CD4-positive, alpha-beta T cell (primary cell): ENCODE measurements around the gene PLXDC2. TPM values are rescaled to one million over a fixed set of nuclear protein-coding genes. Genes with fewer than 3 reads are reported as not detected.

Experiments used
- ATAC-seq: fragments of 200-7000 bp; cut with Tn5 transposase; one replicate; pipeline ENCODE4 v1.10.0; 2022; ENCODE audit warnings: mild to moderate bottlenecking; ENCODE audit not compliant: poor library complexity
- CTCF ChIA-PET: fragments of 350-600 bp; sonication (Branson Sonifier 250); formaldehyde crosslinking; loops from one replicate; lab custom pipeline; 2021; ENCODE audit warnings: antibody characterized with exemption, inconsistent platforms; lab: Charles Lee
- POLR2A ChIA-PET: fragments of 350-600 bp; sonication (Branson Sonifier 250); formaldehyde crosslinking; loops from one replicate; lab custom pipeline; 2021; ENCODE audit warnings: antibody characterized with exemption, inconsistent platforms; lab: Charles Lee
- DNase-seq, 14 experiments: peaks; one replicate each; pipeline ENCODE4 v3.0.0-alpha.2; 2013 to 2020; ENCODE audit warnings: mixed read lengths in 2 of 14
- H3K27ac ChIP-seq, 2 donors: one replicate each; pipeline versions ENCODE4 v1.5.1 to v1.7.0; 2013; ENCODE audit warnings: low read length in 2 of 2, low read depth in 1 of 2, mild to moderate bottlenecking in 1 of 2
- H3K27me3 ChIP-seq, 2 experiments: 1 replicate in 1 of 2; 2 replicates in 1 of 2; pipeline versions ENCODE4 v1.6.1 to v1.7.0; 2013; ENCODE audit warnings: low read length in 2 of 2, control low read depth in 1 of 2, mild to moderate bottlenecking in 1 of 2, moderate library complexity in 1 of 2; ENCODE audit not compliant: insufficient read depth in 2 of 2, control insufficient read depth in 1 of 2
- H3K36me3 ChIP-seq: one replicate; pipeline ENCODE4 v1.6.1; 2013; ENCODE audit warnings: low read length, control low read depth; ENCODE audit not compliant: insufficient read depth
- H3K4me1 ChIP-seq: one replicate; pipeline ENCODE4 v1.6.1; 2013; ENCODE audit warnings: low read length, control low read depth; ENCODE audit not compliant: insufficient read depth
- H3K4me3 ChIP-seq: one replicate; pipeline ENCODE4 v1.5.1; 2013; ENCODE audit warnings: mild to moderate bottlenecking, low read length, moderate library complexity
- H3K9me3 ChIP-seq, 2 experiments: 1 replicate in 1 of 2; 2 replicates in 1 of 2; pipeline versions ENCODE4 v1.6.1 to v1.7.0; 2013; ENCODE audit warnings: low read length in 2 of 2, mild to moderate bottlenecking in 2 of 2, control low read depth in 1 of 2, moderate library complexity in 1 of 2; ENCODE audit not compliant: control insufficient read depth in 1 of 2, insufficient read depth in 1 of 2
- H3K27ac Mint-ChIP-seq: one replicate; pipeline ENCODE4 v1.8.0; 2020; ENCODE audit warnings: mixed read lengths
- H3K27me3 Mint-ChIP-seq: one replicate; pipeline ENCODE4 v1.8.0; 2021; ENCODE audit warnings: mixed read lengths
- H3K36me3 Mint-ChIP-seq: one replicate; pipeline ENCODE4 v1.8.0; 2021; ENCODE audit warnings: low read depth, mixed read lengths
- H3K4me1 Mint-ChIP-seq: one replicate; pipeline ENCODE4 v1.8.0; 2021; ENCODE audit warnings: low read depth, mixed read lengths
- H3K4me3 Mint-ChIP-seq: one replicate; pipeline ENCODE4 v1.8.0; 2020; ENCODE audit warnings: mild to moderate bottlenecking, mixed read lengths
- H3K9me3 Mint-ChIP-seq: one replicate; pipeline ENCODE4 v1.8.0; 2020; ENCODE audit warnings: mixed read lengths
- intact Hi-C, 2 experiments: fragments of 100-400 bp; cut with DNase I in 1 of 2; cut with micrococcal nuclease in 1 of 2; formaldehyde crosslinking; loops; one replicate each; pipeline versions ENCODE4 v1.15.1 to v1.9.0; 2023 to 2025; cut with DNase I, micrococcal nuclease
- total RNA-seq, 174 experiments: library from RNA in 2 of 174; stranded (reverse) in 2 of 174; gene quantifications; one replicate each; pipeline ENCODE4 v1.2.3 and lab custom pipeline; 2021 to 2026
- TF ChIP-seq, protein P1 (sequence below): fragments of 200-600 bp; IDR thresholded peaks from one replicate; pipeline ENCODE4 v1.8.0; 2022; ENCODE audit warnings: antibody characterized with exemption, mild to moderate bottlenecking

Gene PLXDC2
- total RNA-seq, 2 experiments from 2014 or later: 0.41 to 0.61 TPM

- no peak overlapping the region for H3K27ac ChIP-seq
- H3K4me1 Mint-ChIP-seq: no peaks in the 10 kb centered on the region
- H3K4me3 ChIP-seq: no peak overlapping the region
- H3K36me3 Mint-ChIP-seq: no peaks in the 10 kb centered on the region
- DNase-seq: no peak
- no peaks in the 10 kb centered on the region for H3K9me3 ChIP-seq
- H3K4me1 ChIP-seq: no peaks in the 10 kb centered on the region
- H3K27ac Mint-ChIP-seq: no peak overlapping the region
- peaks cover 3% of the 10 kb centered on the region for H3K9me3 Mint-ChIP-seq
- intact Hi-C loops: no loop called here
- no peaks in the 10 kb centered on the region for H3K27me3 Mint-ChIP-seq
- no peak for ATAC-seq
- H3K36me3 ChIP-seq: no peaks in the 10 kb centered on the region
- H3K27me3 ChIP-seq: no peaks in the 10 kb centered on the region
- H3K4me3 Mint-ChIP-seq: no peak overlapping the region
- TF ChIP-seq, protein P1, sequence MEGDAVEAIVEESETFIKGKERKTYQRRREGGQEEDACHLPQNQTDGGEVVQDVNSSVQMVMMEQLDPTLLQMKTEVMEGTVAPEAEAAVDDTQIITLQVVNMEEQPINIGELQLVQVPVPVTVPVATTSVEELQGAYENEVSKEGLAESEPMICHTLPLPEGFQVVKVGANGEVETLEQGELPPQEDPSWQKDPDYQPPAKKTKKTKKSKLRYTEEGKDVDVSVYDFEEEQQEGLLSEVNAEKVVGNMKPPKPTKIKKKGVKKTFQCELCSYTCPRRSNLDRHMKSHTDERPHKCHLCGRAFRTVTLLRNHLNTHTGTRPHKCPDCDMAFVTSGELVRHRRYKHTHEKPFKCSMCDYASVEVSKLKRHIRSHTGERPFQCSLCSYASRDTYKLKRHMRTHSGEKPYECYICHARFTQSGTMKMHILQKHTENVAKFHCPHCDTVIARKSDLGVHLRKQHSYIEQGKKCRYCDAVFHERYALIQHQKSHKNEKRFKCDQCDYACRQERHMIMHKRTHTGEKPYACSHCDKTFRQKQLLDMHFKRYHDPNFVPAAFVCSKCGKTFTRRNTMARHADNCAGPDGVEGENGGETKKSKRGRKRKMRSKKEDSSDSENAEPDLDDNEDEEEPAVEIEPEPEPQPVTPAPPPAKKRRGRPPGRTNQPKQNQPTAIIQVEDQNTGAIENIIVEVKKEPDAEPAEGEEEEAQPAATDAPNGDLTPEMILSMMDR: no peak
- ChIA-PET POLR2A (no interaction called here), CTCF (no interaction called here)
Observed at GRCh38 chr10:19946245-19946644, 130.0 kb downstream of the PLXDC2 start.

GRCh38 chr10:19946791-19947190, 130.6 kb downstream of the PLXDC2 start:
- TF ChIP-seq, protein P1: no peak
- Histone ChIP-seq H3K4me1 (no peaks in the 10 kb centered on the region), H3K27ac (no peak overlapping the region), H3K4me3 (no peak overlapping the region), H3K9me3 (no peaks in the 10 kb centered on the region), H3K27me3 (no peaks in the 10 kb centered on the region), H3K36me3 (no peaks in the 10 kb centered on the region)
- H3K27me3 Mint-ChIP-seq: no peaks in the 10 kb centered on the region
- POLR2A ChIA-PET: no interaction called here
- no peaks in the 10 kb centered on the region for H3K36me3 Mint-ChIP-seq
- H3K4me1 Mint-ChIP-seq: no peaks in the 10 kb centered on the region
- ATAC-seq (no peak), DNase-seq (no peak)
- H3K9me3 Mint-ChIP-seq: peaks cover 3% of the 10 kb centered on the region
- H3K27ac Mint-ChIP-seq: no peak overlapping the region
- CTCF ChIA-PET: no interaction called here
- H3K4me3 Mint-ChIP-seq: no peak overlapping the region
- intact Hi-C loops: no loop called here

GRCh38 chr10:19947215-19947614, 131.0 kb downstream of the PLXDC2 start:
- Histone ChIP-seq H3K27me3 (no peaks in the 10 kb centered on the region), H3K4me1 (no peaks in the 10 kb centered on the region), H3K36me3 (no peaks in the 10 kb centered on the region), H3K9me3 (no peaks in the 10 kb centered on the region), H3K4me3 (no peak overlapping the region), H3K27ac (no peak overlapping the region)
- Mint-ChIP-seq H3K27ac (no peak overlapping the region), H3K36me3 (no peaks in the 10 kb centered on the region), H3K4me3 (no peak overlapping the region), H3K9me3 (peaks cover 3% of the 10 kb centered on the region), H3K4me1 (no peaks in the 10 kb centered on the region), H3K27me3 (no peaks in the 10 kb centered on the region)
- DNase-seq (no peak), ATAC-seq (no peak)
- ChIA-PET CTCF (no interaction called here), POLR2A (no interaction called here)
- intact Hi-C loops: no loop called here
- TF ChIP-seq, protein P1: no peak
